Right atrium auricular region (tissue), 2 donors: ENCODE data around the gene FCHSD2. TPM values are rescaled to one million over a fixed set of nuclear protein-coding genes. Genes with fewer than 3 reads are reported as not detected.
A peak's percentile ranks its signal among the peaks of the same experiment; 100 is the strongest.
"Not testable (repeated sequence)": the region's sequence is repeated elsewhere in the genome, so short reads cannot be mapped to it uniquely, and the experiment has no call there.

Experiments
- DNase-seq: peaks from one replicate; pipeline ENCODE4 v3.0.0-alpha.2; 2019; ENCODE audit warnings: low spot score
- H3K27ac ChIP-seq, 2 donors: fragments of 200-600 bp; sonication (generic); 1 replicate in 1 of 2; 2 replicates in 1 of 2; pipeline ENCODE4 v1.5.1; 2016 to 2019
- H3K27me3 ChIP-seq, 2 donors: fragments of 200-600 bp; sonication (generic); one replicate each; pipeline versions ENCODE4 v1.5.1 to v1.6.0; 2017 to 2019
- H3K36me3 ChIP-seq: fragments of 200-600 bp; sonication (generic); one replicate; pipeline ENCODE4 v1.5.1; 2016
- H3K4me1 ChIP-seq, 2 donors: fragments of 200-600 bp; sonication (generic); one replicate each; pipeline versions ENCODE4 v1.5.1 to v1.6.0; 2017 to 2019
- H3K4me3 ChIP-seq, 2 donors: fragments of 200-600 bp; sonication (generic); 1 replicate in 1 of 2; 2 replicates in 1 of 2; pipeline ENCODE4 v1.5.1; 2017 to 2019; ENCODE audit warnings: mild to moderate bottlenecking in 1 of 2, moderate library complexity in 1 of 2
- H3K9me3 ChIP-seq, 2 donors: fragments of 200-600 bp; sonication (generic); one replicate each; pipeline ENCODE4 v1.5.1; 2019
- CTCF ChIP-seq, 2 donors: fragments of 200-600 bp; sonication (generic); IDR thresholded peaks; one replicate each; pipeline ENCODE4 v1.5.1; 2019; ENCODE audit warnings: antibody characterized with exemption in 2 of 2
- total RNA-seq, 2 donors: library from RNA; depleted of rRNA; stranded (reverse); fragments of >200 nt; gene quantifications; one replicate each; pipeline ENCODE4 v1.1.0, GENCODE V29; 2016

Gene FCHSD2
- total RNA-seq, 2 donors from 2014 or later = 23.9 to 24.0 TPM

- Histone ChIP-seq H3K4me1 (peaks cover 0 to 4% of the 10 kb centered on the region in 2 donors), H3K27me3 (no peaks in the 10 kb centered on the region), H3K27ac (no peak overlapping the region), H3K9me3 (no peaks in the 10 kb centered on the region), H3K4me3 (no peak overlapping the region), H3K36me3 (no peaks in the 10 kb centered on the region)
- TF ChIP-seq CTCF (IDR thresholded peaks at IDR 0.05) = no peak
- no peak for DNase-seq
Measured at GRCh38 chr11:72799441-72799840, 342.7 kb downstream of the FCHSD2 start.

- no peaks in the 10 kb centered on the region for H3K9me3 ChIP-seq
- H3K27ac ChIP-seq = no peak overlapping the region
- DNase-seq = no peak
- TF ChIP-seq CTCF (IDR thresholded peaks at IDR 0.05) = no peak
- H3K27me3 ChIP-seq = no peaks in the 10 kb centered on the region
- no peak overlapping the region for H3K4me3 ChIP-seq
- peaks cover 0 to 9% of the 10 kb centered on the region in 2 donors for H3K4me1 ChIP-seq
- no peaks in the 10 kb centered on the region for H3K36me3 ChIP-seq
Measured at GRCh38 chr11:72798361-72798760, 343.8 kb downstream of the FCHSD2 start.

- Histone ChIP-seq H3K27ac (peak within 1 kb of the TSS; percentile 92 to 96), H3K4me1 (peaks cover 0 to 31% of the 10 kb centered on the region in 2 donors), H3K27me3 (no peaks in the 10 kb centered on the region), H3K36me3 (no peaks in the 10 kb centered on the region), H3K4me3 (peak within 1 kb of the TSS; percentile 60 to 66), H3K9me3 (no peaks in the 10 kb centered on the region)
- DNase-seq = peak; percentile 96
- peak; percentile 99 for TF ChIP-seq CTCF (IDR thresholded peaks at IDR 0.05)
Measured at GRCh38 chr11:72793425-72794367, 348.4 kb downstream of the FCHSD2 start, which contains the start of gene STARD10. Gene STARD10, minus strand, starts transcription at chr11:72794047. Its CDS starts 12,866 bp downstream, at chr11:72781181.

GRCh38 chr11:72793076-72793424 is 349.1 kb downstream of the FCHSD2 start:
- DNase-seq = no peak
- TF ChIP-seq CTCF (IDR thresholded peaks at IDR 0.05) = no peak

GRCh38 chr11:72792437-72793021 is 349.6 kb downstream of the FCHSD2 start:
- H3K36me3 ChIP-seq = no peaks in the 10 kb centered on the region
- H3K4me3 ChIP-seq = no peak overlapping the region
- no peak for TF ChIP-seq CTCF (IDR thresholded peaks at IDR 0.05)
- peak overlapping the region; percentile 92 to 96 for H3K27ac ChIP-seq
- H3K27me3 ChIP-seq = no peaks in the 10 kb centered on the region
- peaks cover 0 to 36% of the 10 kb centered on the region in 2 donors for H3K4me1 ChIP-seq
- H3K9me3 ChIP-seq = no peaks in the 10 kb centered on the region
- no peak for DNase-seq

More at GRCh38 chr11:72793076-72793424, 349.1 kb downstream of the FCHSD2 start:
- H3K27me3 ChIP-seq = no peaks in the 10 kb centered on the region
- no peaks in the 10 kb centered on the region for H3K9me3 ChIP-seq
- H3K4me3 ChIP-seq = peak overlapping the region in 1 of 2 donors; percentile 66
- H3K4me1 ChIP-seq = peaks cover 0 to 33% of the 10 kb centered on the region in 2 donors
- peak overlapping the region; percentile 92 to 96 for H3K27ac ChIP-seq
- H3K36me3 ChIP-seq = no peaks in the 10 kb centered on the region

GRCh38 chr11:72791228-72791627 is 350.9 kb downstream of the FCHSD2 start:
- not testable (repeated sequence) for H3K36me3 ChIP-seq, H3K4me3 ChIP-seq, DNase-seq, H3K9me3 ChIP-seq, H3K27me3 ChIP-seq
- peaks cover 0 to 36% of the 10 kb centered on the region in 2 donors for H3K4me1 ChIP-seq
- peak overlapping the region in 1 of 2 donors; percentile 76 for H3K27ac ChIP-seq
